HG03139 (cell line): Measurements from ENCODE around the gene LRRFIP1.
A peak's percentile ranks its signal among the peaks of the same experiment; 100 is the strongest.
"Not testable (repeated sequence)": the region's sequence is repeated elsewhere in the genome, so short reads cannot be mapped to it uniquely, and the experiment has no call there.

Experiments used
- ATAC-seq: cut with Tn5 transposase; IDR thresholded peaks from one replicate; pipeline ENCODE4 v1.9.1; 2021; ENCODE audit not compliant: unreplicated experiment

LRRFIP1 gene

GRCh38 chr2:237682856-237683670 lies 55.7 kb downstream of the LRRFIP1 start:
- no peak for ATAC-seq

GRCh38 chr2:237685408-237685807 lies 58.0 kb downstream of the LRRFIP1 start:
- no peak for ATAC-seq

- no peak for ATAC-seq
Observed at GRCh38 chr2:237686659-237687136, 59.3 kb downstream of the LRRFIP1 start.

GRCh38 chr2:237688081-237688480 lies 60.7 kb downstream of the LRRFIP1 start:
- no peak for ATAC-seq

- not testable (repeated sequence) for ATAC-seq
Observed at GRCh38 chr2:237688541-237688940, 61.2 kb downstream of the LRRFIP1 start.

- ATAC-seq, result no peak
Observed at GRCh38 chr2:237689336-237690131, 62.1 kb downstream of the LRRFIP1 start.

- ATAC-seq, result peak; percentile 35
Observed at GRCh38 chr2:237691029-237691907, 63.9 kb downstream of the LRRFIP1 start.

- ATAC-seq, result peak; percentile 38
Observed at GRCh38 chr2:237691908-237692600, 64.7 kb downstream of the LRRFIP1 start.

GRCh38 chr2:237692601-237693290 lies 65.4 kb downstream of the LRRFIP1 start:
- no peak for ATAC-seq

- no peak for ATAC-seq
Observed at GRCh38 chr2:237693291-237693994, 66.1 kb downstream of the LRRFIP1 start.

GRCh38 chr2:237694415-237695194 lies 67.2 kb downstream of the LRRFIP1 start:
- ATAC-seq, result no peak

GRCh38 chr2:237695201-237695780 lies 67.9 kb downstream of the LRRFIP1 start:
- no peak for ATAC-seq

- no peak for ATAC-seq
Observed at GRCh38 chr2:237696461-237696860, 69.1 kb downstream of the LRRFIP1 start.

GRCh38 chr2:237697586-237698357 lies 70.4 kb downstream of the LRRFIP1 start:
- ATAC-seq, result no peak

GRCh38 chr2:237698358-237698694 lies 70.9 kb downstream of the LRRFIP1 start:
- no peak for ATAC-seq

GRCh38 chr2:237699870-237700511 lies 72.6 kb downstream of the LRRFIP1 start:
- ATAC-seq, result no peak

- no peak for ATAC-seq
Observed at GRCh38 chr2:237700512-237701032, 73.2 kb downstream of the LRRFIP1 start.
